Measurements from ENCODE around the gene QRFPR.

DNA sequence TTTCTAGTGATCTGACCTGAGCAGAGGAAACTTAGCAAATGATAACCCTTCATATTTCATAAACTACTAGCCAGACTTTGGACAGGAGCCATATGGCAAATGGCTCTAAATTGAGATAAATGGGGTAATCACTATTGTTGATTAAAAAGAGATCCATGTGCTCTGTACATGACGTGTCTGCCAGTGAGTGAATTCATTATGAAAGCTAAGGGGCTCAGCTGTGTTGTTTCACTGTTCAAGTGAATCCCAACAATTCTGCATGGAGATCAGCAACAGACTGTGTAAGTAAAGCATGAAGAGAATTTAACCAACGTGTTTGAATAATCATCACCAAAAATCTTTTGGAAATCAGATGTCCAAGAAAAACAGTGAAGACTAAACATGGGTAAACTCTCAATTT, 9.5 kb upstream of the QRFPR start:
- TF ChIP-seq CTCF (IDR thresholded peaks at IDR 0.05 in 2 of 3, conservative IDR thresholded peaks at IDR 0.05 in 1 of 3; ENCODE audit: control insufficient read depth in 2 of 3, extremely low read depth in 1 of 3, insufficient read depth in 1 of 3, low read depth in 3 of 3, low read length in 3 of 3) (no peak), EZH2 (IDR thresholded peaks at IDR 0.05; ENCODE audit: borderline replicate concordance, control insufficient read depth, low read depth, low read length) (no peak), FOXM1 (IDR thresholded peaks at IDR 0.05; ENCODE audit: low read depth, low read length) (no peak)

Data from GM12878 (cell line).